ENCODE measurements around the gene EIF3B.
"Not testable (repeated sequence)": the region's sequence is repeated elsewhere in the genome, so short reads cannot be mapped to it uniquely, and the experiment has no call there.

The EIF3B gene

DNA sequence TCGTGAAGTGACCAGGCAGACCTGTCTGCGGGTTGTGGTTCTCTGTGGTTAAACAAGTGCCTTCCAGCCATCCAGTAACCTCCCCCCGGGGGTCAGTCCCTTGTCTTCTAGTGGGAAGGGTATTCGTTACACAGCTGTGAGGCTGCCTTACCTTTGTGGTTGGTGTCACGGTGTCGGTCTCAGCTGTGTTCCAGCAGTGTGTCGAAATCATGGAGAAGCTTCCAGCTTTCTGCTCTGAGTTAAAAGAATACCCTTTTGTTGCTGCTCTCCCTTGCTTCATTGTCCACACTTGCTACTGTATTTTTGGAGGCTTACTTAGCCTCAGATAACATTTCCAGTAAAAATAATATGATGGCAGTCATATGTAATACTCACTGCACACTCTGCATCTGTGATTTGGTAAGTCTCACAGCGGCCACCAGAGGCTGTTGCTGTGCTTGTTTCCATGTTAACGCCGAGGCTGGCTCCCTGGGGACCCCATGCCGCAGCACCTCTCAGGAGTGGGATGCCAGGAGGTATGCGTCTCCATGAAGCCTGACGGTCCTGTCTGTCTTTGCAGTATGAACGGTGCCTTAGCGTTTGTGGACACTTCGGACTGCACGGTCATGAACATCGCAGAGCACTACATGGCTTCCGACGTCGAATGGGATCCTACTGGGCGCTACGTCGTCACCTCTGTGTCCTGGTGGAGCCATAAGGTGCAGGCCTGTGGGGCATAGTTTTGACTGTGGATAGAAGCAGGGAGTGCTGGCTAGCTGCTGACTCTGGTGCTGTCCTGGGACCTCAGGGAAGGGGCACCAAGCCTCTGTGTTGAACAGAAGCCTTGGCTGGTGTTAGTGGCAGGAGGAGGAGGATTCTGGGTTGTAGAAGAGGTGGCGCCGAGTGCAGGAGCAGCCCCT is 20.5 kb downstream of the EIF3B start:
- in situ Hi-C loops (cut with MboI; ENCODE audit: low sequenced_read_pairs): loop anchor here (10.0 kb wide), 1 partner anchor 60 kb away; no protein-coding TSS in a partner anchor

DNA sequence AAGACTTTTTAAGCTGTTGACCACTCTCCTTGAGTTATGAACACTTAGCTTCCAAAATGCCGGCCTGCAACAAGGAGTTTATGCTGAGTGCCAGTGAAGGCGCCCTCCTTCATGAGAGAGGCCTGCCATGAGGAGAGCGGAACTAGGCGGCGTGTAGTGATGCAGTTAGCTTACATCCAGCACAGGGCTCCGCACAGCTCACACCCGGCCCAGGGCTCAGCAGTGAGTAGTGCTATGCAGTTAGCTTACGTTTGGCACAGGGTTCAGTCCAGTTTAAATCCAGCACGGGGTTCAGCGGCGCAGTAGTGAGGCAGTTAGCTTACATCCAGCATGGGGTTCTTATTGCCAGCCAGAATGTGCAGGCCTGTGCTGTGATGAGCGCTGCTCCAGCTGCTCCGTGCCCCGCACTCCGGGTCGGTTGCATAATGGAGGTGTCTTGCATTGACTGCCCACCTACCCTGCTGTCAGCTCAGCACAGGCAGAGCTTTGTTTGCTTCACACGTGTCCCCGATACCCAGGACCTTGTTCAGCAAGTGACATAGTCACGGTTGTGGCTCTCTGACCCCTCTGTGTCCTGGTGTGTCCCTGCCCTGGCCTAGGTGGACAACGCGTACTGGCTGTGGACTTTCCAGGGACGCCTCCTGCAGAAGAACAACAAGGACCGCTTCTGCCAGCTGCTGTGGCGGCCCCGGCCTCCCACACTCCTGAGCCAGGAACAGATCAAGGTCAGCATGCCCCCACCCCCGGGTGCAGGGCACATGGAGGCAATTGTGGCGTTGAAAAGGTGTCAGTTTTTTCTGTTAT is 21.9 kb downstream of the EIF3B start:
- in situ Hi-C loops (cut with MboI; ENCODE audit: low sequenced_read_pairs): loop anchor here (10.0 kb wide), 1 partner anchor 58 kb away; no protein-coding TSS in a partner anchor

DNA sequence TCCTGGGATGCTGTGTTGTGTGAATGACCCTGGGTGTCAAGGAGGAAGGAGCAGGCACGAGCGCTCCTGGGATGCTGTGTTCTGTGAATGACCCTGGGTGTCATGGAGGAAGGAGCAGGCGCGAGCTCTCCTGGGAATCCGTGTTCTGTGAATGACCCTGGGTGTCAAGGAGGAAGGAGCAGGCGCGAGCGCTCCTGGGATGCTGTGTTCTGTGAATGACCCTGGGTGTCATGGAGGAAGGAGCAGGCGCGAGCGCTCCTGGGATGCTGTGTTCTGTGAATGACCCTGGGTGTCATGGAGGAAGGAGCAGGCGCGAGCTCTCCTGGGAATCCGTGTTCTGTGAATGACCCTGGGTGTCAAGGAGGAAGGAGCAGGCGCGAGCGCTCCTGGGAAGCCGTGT is 22.9 kb downstream of the EIF3B start:
- in situ Hi-C loops (cut with MboI; ENCODE audit: low sequenced_read_pairs): loop anchor here (10.0 kb wide), 1 partner anchor 57 kb away; no protein-coding TSS in a partner anchor

DNA sequence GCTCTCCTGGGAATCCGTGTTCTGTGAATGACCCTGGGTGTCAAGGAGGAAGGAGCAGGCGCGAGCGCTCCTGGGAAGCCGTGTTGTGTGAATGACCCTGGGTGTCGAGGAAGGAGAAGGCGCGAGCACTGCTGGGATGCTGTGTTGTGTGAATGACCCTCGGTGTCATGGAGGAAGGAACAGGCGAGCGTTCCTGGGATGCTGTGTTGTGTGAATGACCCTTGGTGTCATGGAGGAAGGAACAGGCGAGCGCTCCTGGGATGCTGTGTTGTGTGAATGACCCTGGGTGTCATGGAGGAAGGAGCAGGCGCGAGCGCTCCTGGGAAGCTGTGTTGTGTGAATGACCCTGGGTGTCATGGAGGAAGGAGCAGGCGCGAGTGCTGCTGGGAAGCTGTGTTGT is 23.5 kb downstream of the EIF3B start:
- in situ Hi-C loops (cut with MboI; ENCODE audit: low sequenced_read_pairs): loop anchor here (10.0 kb wide), 1 partner anchor 57 kb away; no protein-coding TSS in a partner anchor

DNA sequence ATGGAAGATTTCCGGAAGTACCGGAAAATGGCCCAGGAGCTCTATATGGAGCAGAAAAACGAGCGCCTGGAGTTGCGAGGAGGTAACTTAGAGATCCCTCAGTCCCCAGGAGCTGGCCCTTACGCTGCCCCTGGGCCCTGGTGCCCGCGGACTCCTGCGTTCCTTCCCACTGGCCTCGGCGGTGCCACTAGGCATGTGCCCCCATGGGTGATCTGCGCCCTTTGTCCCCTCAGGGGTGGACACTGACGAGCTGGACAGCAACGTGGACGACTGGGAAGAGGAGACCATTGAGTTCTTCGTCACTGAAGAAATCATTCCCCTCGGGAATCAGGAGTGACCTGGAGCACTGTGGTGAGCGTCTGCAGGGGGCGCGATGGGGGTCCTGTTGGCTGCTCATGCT is 24.5 kb downstream of the EIF3B start:
- in situ Hi-C loops (cut with MboI; ENCODE audit: low sequenced_read_pairs): loop anchor here (10.0 kb wide), 1 partner anchor 56 kb away; no protein-coding TSS in a partner anchor

DNA sequence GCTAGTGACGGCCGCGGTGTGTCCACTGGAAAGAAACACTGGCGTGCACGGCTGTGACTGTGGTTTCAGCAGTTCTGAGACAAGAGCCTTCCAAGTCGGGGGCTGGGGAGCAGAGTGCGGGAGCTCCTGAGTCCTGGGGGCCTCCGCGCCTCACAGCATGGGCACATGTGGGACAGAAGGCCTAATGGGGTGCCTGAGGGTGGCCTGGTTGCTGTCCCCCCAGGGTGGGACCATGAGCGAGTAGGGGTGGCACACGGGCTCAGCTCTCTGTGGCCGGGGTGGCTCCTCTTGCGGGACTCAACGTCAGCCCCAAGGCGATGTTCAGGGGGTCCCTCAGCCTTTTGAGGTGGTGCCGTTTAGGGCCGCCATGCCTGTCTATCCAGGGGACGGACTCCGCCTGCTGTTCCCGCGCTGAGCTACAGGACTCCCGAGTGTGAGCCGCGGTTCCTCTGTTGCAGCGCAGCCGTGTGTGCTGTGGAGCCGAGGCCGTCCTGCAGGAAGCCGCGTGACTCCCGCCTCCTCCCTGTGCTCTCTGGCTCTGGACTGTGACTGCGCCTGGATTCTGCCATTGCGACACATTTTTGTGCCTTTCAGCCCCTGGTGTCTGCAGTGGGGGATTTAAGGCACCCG is 25.3 kb downstream of the EIF3B start:
- in situ Hi-C loops (cut with MboI; ENCODE audit: low sequenced_read_pairs): loop anchor here (10.0 kb wide), 1 partner anchor 55 kb away; no protein-coding TSS in a partner anchor

DNA sequence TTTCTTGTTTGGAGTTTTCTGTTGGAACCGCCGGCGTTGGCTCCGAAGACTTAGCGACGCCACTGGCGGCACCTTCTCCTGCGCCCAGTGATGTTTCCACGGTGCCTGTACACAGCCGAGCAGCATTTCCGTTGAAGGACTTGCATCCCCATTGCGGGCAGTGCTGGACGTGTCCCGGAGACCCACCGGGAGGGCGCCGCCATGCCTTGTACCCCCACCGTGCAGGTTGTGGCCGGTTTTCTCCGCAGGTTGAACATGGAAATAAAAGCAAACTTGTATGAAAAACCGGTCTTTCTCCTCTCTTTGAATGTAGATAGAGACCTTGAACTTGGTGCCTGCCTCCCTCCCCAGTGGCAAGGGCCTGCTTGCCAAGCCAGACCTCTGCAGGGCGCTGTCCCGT is 25.8 kb downstream of the EIF3B start:
- in situ Hi-C loops (cut with MboI; ENCODE audit: low sequenced_read_pairs): no loop called here

DNA sequence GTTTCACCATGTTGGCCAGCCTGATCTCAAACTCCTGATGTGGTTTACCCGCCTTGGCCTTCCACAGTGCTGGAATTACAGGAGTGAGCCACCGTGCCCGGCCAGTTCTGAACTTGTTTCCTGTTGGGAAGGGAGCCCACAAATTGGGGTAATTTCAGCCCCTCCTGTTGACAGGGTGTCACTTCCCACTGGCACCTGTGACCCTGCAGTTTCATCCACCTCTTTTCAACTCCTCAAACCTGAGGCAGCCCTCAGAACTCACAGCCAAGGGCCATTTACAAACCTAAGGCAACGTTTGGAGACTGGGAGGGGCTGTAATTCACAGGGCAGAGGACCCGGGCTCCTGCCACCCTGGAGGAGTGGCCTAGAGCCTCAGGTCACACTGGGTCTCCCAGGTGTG is 26.6 kb downstream of the EIF3B start:
- in situ Hi-C loops (cut with MboI; ENCODE audit: low sequenced_read_pairs): no loop called here

DNA sequence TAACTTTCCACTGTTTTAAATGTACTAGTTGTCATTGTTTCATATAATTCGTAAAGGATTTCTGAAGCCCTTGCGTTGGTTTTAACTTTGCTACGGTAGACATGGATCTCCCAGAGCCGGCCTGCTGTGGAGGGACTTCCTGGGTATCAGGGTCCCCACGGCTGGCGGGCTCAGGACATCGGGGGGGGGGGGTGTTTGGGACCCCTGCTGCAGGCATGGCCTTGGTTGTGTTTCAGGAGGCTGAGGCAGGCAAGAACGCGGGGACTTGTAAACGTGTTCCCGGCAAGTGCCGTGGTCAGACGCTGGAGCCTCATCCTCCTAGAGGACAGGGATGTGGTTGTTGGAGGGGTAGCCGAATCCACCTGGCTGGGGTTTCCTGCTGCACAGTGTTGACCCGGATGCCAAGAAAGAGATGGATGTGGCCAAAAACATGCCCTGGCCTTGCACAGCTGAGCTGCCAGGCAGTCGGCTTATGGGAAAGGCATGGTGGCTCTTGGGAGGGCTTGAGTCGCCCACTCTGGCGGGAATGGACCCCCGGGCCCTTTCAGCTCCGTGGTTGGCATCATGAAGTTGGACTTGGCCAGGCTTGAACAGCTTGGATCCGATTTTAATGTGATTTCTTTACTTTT is 27.4 kb downstream of the EIF3B start:
- in situ Hi-C loops (cut with MboI; ENCODE audit: low sequenced_read_pairs): no loop called here

DNA sequence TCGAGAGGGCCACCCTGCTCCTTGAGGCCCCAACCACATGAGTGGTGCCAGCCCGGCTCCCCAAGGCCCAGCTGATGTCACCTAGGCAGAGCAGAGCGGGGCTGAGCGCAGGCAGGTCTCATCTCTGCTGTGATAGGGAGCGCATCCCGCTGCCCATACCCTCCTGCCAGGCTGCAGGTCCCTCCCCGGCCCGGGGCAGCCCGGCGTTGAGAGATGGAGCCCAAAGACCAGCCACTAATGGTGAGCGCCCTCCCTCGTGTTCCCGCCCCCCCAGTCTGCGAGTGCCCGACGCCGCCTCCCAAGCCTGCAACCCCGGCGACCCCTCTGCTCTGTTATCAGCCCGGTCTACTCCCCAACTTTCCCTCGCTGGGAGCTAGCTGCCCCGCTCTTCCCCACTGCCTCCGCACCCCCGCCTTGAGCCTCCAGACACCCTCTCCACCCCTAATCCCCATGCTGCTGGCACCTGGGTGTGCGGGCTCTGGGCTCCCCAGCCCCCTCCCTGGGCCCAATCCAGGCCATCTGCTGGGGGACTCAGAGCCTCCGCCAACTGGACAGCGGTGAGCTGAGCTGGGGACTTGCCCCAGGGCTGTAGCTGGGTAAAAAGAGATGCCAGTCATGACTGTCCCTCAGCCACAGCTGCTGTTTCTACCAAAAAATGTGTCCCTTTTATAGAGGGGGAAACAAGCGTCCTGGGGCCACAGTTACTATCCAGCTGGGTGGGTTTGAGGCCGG is 29.1 kb downstream of the EIF3B start:
- in situ Hi-C loops (cut with MboI; ENCODE audit: low sequenced_read_pairs): no loop called here

DNA sequence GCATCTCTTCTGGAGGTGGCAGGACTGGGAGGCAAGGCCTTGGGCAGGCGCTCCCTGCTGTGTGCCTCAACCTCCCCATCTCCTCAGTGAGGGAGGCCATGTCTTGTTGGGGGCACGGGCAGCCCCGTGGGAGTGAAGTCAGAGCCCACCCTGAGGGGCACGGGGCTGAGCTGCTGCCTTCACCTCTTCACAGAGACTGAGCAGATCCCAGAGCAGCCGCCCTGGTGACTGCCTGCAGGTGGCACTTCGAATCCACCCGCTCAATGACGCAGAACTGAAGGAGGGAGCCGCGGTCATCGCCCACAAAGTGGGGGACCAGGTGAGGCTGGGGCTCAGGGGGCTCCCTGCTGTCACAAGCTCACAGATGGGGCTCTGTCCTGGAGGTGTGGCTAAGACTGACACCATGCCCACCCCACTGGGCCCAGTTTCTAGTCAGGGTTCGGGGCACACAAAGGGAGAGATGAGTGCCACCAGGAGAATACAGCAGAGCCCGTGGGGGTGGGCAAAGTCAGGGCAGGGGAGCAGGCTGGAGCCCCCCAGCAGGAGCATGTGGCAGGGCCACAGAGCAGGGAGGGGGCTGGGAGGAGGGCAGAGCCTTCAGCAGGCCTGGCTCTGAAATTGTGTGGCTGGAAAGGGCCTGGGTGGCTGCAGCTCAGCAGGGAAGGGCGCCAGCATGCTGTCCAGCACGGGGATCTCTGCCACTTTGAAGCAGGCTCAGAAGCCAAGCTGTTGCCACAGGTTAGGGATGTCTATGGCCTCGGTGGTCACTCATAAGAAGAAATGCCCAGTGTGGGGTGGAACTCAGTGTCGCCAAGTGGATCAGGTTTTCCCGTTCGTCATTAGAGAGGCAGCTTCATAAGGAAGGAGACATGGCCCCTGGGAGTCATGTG is 30.0 kb downstream of the EIF3B start:
- in situ Hi-C loops (cut with MboI; ENCODE audit: low sequenced_read_pairs): no loop called here

DNA sequence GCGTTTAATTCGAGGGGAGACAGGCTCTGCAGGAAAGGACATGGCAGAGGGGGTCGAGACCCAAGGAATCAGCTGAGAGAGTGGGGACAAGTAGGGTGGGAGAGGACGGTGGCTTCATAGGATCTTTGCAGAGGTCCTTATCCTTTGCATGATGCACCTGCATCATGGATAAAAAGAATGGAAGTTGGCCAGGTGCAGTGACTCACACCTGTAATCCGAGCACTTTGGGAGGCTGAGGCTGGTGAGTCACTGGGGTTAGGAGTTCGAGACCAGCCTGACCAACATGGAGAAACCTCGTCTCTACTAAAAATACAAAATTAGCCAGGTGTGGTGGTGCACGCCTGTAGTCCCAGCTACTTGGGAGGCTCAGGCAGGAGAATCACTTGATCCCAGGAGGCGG is 31.5 kb downstream of the EIF3B start:
- in situ Hi-C loops (cut with MboI; ENCODE audit: low sequenced_read_pairs): not testable (repeated sequence)

DNA sequence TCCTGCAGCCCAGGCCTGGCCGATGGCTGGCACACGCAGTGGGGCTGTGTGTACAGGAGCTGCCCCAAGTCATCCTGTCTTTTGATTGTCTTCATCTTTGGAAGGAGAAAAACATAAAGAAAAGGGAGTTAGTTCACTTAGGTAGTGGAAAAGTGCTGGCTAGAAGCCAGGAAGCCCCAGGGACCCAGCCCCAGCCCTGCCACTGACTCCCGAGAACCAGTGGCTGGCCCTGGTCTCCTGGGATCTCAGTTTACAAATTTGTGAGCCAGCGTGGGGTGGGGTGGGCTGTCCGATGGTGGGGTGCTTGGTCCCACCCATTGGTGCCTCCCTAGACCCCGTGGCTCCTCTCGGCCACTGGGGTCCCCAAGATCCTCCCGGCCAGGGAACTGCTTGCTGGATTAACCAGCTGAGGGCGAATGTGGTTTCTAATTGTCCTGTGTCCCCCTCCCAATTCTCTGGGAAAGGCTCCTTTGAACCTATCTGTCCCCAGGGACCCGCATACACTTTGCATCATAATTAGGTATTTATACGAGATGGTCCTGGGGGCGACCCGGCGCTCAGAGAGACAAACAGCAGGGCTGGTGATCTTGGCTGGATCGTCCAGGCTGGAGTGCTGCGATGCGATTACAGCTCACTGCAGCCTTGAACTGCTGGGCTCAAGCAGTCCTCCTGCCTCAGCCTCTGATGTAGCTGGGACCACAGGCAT is 32.5 kb downstream of the EIF3B start:
- in situ Hi-C loops (cut with MboI; ENCODE audit: low sequenced_read_pairs): no loop called here

DNA sequence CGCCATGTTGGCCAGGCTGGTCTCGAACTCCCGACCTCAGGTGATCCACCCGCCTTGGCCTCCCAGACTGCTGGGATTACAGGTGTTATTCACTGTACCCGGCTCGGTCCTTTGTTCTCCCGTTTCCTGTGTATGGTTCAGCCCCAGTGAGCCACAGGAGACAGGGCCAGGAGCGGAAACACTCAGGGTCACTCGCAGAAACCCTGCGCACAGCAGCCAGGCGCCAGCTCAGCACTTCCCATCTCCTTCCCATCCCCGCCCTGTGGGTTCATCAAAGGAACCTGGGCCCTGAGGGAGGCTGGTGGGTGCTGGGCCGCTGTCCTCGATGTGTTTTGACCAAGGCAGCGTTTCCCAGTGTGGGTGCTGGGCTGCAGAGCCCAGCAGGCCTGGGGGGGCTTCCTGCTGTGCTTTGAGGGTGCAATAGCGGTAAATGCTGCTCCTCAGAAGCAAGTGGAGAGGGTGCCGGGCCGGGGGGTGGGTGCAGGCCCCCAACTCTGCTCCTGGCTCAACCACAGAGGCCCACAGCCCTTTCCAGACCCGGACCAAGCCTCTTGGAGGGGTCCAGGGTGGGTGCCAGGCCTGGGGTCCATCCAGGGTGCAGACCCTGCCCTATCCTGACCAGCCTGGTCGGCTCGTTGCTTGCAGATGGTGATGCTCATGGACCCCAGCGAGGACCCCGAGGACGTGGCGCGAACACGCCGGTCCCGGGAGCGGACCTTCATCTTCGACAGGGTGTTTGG is 33.4 kb downstream of the EIF3B start:
- in situ Hi-C loops (cut with MboI; ENCODE audit: low sequenced_read_pairs): no loop called here

DNA sequence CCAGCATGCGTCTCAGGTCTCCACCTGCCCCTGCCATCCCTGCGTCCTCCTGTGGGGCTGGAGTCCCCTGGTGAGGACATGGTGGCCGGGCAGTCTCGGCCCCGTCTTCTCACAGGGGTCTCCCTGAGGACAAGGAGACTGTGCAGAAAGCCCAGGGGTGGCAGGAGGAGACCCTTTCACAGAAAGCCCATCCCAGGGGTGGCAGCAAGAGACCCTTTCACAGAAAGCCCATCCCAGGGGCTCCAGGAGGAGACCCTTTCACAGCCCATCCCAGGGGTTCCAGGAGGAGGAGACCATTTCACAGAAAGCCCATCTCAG is 34.0 kb downstream of the EIF3B start:
- in situ Hi-C loops (cut with MboI; ENCODE audit: low sequenced_read_pairs): no loop called here

DNA sequence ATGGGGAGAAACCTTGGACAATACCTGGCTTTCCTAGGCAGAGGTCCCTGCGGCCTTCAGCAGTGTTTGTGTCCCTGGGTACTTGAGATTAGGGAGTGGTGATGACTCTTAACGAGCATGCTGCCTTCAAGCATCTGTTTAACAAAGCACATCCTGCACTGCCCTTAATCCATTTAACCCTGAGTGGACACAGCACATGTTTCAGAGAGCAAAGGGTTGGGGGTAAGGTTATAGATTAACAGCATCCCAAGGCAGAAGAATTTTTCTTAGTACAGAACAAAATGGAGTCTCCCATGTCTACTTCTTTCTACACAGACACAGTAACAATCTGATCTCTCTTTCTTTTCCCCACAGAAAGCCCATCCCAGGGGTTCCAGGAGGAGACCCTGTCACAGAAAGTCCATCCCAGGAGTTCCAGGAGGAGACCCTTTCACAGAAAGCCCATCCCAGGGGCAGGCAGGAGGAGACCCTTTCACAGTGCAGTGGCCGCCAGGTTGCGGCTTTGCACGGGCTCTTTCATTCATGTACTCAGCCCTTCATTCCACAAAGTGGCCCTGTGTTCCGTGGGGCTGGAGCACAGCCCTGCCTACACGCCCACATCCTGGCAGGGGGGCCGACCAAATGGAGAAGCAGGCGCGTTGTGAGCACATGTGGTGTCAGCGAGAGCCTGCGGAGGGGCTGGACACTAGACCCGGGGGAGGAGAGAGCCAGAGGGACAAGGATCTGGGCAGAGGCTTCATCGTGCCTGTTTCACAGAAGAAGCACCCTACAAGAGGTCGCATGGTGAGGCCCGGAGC is 35.6 kb downstream of the EIF3B start:
- in situ Hi-C loops (cut with MboI; ENCODE audit: low sequenced_read_pairs): not testable (repeated sequence)

DNA sequence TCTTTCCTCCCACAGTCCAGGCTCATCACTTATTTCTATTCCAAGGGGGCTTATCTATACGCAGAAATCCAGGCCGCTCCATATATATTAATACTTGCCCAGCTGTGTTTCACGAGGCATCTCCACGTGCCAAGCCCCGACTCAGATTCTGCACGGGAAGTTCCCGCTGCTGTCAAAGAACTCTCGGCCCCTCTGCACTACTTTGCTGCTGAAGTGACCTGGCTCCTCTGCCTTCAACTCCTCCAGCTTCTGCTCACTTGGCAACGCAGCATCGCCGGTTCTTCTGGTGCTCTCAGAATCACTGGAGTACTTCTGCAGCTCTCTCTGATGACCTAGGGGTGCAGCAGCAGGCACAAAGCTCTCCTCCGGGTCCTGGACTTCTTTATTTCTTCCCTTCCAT is 39.1 kb downstream of the EIF3B start:
- in situ Hi-C loops (cut with MboI; ENCODE audit: low sequenced_read_pairs): no loop called here

Data from HL-60/S4 (cell line).